Neural progenitor cell (in vitro differentiated cells): ENCODE data around the gene RADIL. TPM values are rescaled to one million over a fixed set of nuclear protein-coding genes. Genes with fewer than 3 reads are reported as not detected.

Experiments used
- DNase-seq: peaks from one replicate; pipeline ENCODE4 v3.0.0-alpha.2; 2016; ENCODE audit warnings: low spot score
- H2AFZ ChIP-seq: fragments of 200-600 bp; sonication (generic); replicated peaks from 2 replicates; pipeline ENCODE4 v1.6.1; 2016; ENCODE audit warnings: antibody characterized with exemption
- H3F3A ChIP-seq: fragments of 200-600 bp; sonication (generic); 2 replicates; pipeline ENCODE4 v1.6.1; 2016; ENCODE audit warnings: antibody characterized with exemption, low read depth
- H3K27ac ChIP-seq: fragments of 200-600 bp; sonication (generic); 2 replicates; pipeline ENCODE4 v1.5.1; 2016; ENCODE audit warnings: mild to moderate bottlenecking
- H3K27me3 ChIP-seq: fragments of 200-600 bp; sonication (generic); 2 replicates; pipeline ENCODE4 v1.6.1; 2016; ENCODE audit warnings: mild to moderate bottlenecking, moderate library complexity
- H3K36me3 ChIP-seq: fragments of 200-600 bp; sonication (generic); 2 replicates; pipeline ENCODE4 v1.5.1; 2016
- H3K4me1 ChIP-seq: fragments of 200-600 bp; sonication (generic); 2 replicates; pipeline ENCODE4 v1.6.1; 2016; ENCODE audit warnings: mixed run types
- H3K4me2 ChIP-seq: fragments of 200-600 bp; sonication (generic); 2 replicates; pipeline ENCODE4 v1.6.1; 2016
- H3K4me3 ChIP-seq: fragments of 200-600 bp; sonication (generic); 2 replicates; pipeline ENCODE4 v1.5.1; 2016
- H3K79me2 ChIP-seq: fragments of 200-600 bp; sonication (generic); 2 replicates; pipeline ENCODE4 v1.6.1; 2016; ENCODE audit warnings: low read depth
- H3K9ac ChIP-seq: fragments of 200-600 bp; sonication (generic); 2 replicates; pipeline ENCODE4 v1.6.1; 2016
- H3K9me3 ChIP-seq: fragments of 200-600 bp; sonication (generic); 2 replicates; pipeline ENCODE4 v1.5.1; 2016; ENCODE audit warnings: low read depth
- H4K20me1 ChIP-seq: fragments of 200-600 bp; sonication (generic); 2 replicates; pipeline ENCODE4 v1.6.1; 2016; ENCODE audit warnings: low read depth
- H3K27ac Mint-ChIP-seq: 3 replicates; pipeline ENCODE4 v1.8.0; 2021; ENCODE audit warnings: mixed read lengths
- H3K27me3 Mint-ChIP-seq: 2 replicates; pipeline ENCODE4 v1.8.0; 2022; ENCODE audit warnings: low read depth, mild to moderate bottlenecking, inconsistent platforms, moderate library complexity, mixed read lengths; ENCODE audit not compliant: insufficient read depth
- H3K36me3 Mint-ChIP-seq: 3 replicates; pipeline ENCODE4 v1.8.0; 2021; ENCODE audit warnings: mixed read lengths
- H3K4me1 Mint-ChIP-seq: 3 replicates; pipeline ENCODE4 v1.8.0; 2021; ENCODE audit warnings: mixed read lengths
- H3K4me3 Mint-ChIP-seq: 3 replicates; pipeline ENCODE4 v1.8.0; 2021; ENCODE audit warnings: mild to moderate bottlenecking, moderate library complexity, mixed read lengths
- H3K9me3 Mint-ChIP-seq: 3 replicates; pipeline ENCODE4 v1.8.0; 2020; ENCODE audit warnings: mixed read lengths
- EZH2 ChIP-seq: fragments of 200-600 bp; sonication (generic); IDR thresholded peaks from 2 replicates; pipeline ENCODE4 v1.6.1; 2017; ENCODE audit warnings: antibody characterized with exemption, mild to moderate bottlenecking, moderate library complexity
- EZH2phosphoT487 ChIP-seq: fragments of 200-600 bp; sonication (generic); IDR thresholded peaks from 2 replicates; pipeline ENCODE4 v1.6.1; 2017; ENCODE audit warnings: antibody characterized with exemption
- total RNA-seq: library from RNA; depleted of rRNA; stranded (reverse); fragments of >200 nt; gene quantifications from 2 replicates; pipeline ENCODE4 v1.2.3, GENCODE V29; 2015; ENCODE audit warnings: low replicate concordance
- TF ChIP-seq, protein P1 (sequence below): fragments of 200-600 bp; sonication (generic); IDR thresholded peaks from 2 replicates; pipeline ENCODE4 v1.5.1; 2017; ENCODE audit warnings: antibody characterized with exemption, mild to moderate bottlenecking

Gene RADIL
- total RNA-seq, 1 donor from 2014 or later, result 3.1 TPM

DNA sequence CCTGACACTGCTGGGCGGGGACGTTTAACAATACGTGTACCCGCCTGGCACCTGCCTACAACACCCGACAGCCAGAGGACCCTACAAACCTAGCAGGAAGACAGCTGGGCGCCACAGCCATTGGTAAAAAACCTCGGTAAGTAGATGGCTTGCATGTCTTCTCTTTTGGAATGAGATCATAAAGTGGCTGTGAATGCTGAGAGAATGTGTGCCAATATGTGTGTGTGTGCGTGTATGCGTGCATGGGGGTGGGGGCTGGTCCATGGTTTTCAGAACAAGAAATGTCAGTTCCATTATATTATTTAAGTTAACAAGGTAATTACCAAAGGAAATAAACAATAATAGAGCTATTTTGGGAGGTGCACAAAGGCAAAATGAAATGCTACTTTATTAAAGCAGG lies 60.8 kb downstream of the RADIL start:
- Histone ChIP-seq H3K36me3 (no peaks in the 10 kb centered on the region), H4K20me1 (no peaks in the 10 kb centered on the region), H3K9ac (no peak overlapping the region), H3K4me2 (no peak overlapping the region), H2AFZ (no peak overlapping the region), H3K4me1 (no peaks in the 10 kb centered on the region), H3K27me3 (no peaks in the 10 kb centered on the region), H3K79me2 (no peaks in the 10 kb centered on the region), H3K4me3 (no peak overlapping the region), H3K27ac (no peak overlapping the region), H3K9me3 (no peaks in the 10 kb centered on the region), H3F3A (no peaks in the 10 kb centered on the region)
- Mint-ChIP-seq H3K9me3 (no peaks in the 10 kb centered on the region), H3K27me3 (peaks cover 2% of the 10 kb centered on the region), H3K4me1 (peaks cover 3% of the 10 kb centered on the region), H3K4me3 (no peak overlapping the region), H3K27ac (no peak overlapping the region), H3K36me3 (no peaks in the 10 kb centered on the region)
- no peak for DNase-seq
- no peak for TF ChIP-seq EZH2
- TF ChIP-seq, protein P1, sequence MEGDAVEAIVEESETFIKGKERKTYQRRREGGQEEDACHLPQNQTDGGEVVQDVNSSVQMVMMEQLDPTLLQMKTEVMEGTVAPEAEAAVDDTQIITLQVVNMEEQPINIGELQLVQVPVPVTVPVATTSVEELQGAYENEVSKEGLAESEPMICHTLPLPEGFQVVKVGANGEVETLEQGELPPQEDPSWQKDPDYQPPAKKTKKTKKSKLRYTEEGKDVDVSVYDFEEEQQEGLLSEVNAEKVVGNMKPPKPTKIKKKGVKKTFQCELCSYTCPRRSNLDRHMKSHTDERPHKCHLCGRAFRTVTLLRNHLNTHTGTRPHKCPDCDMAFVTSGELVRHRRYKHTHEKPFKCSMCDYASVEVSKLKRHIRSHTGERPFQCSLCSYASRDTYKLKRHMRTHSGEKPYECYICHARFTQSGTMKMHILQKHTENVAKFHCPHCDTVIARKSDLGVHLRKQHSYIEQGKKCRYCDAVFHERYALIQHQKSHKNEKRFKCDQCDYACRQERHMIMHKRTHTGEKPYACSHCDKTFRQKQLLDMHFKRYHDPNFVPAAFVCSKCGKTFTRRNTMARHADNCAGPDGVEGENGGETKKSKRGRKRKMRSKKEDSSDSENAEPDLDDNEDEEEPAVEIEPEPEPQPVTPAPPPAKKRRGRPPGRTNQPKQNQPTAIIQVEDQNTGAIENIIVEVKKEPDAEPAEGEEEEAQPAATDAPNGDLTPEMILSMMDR, result no peak

- TF ChIP-seq, protein P1, result no peak
- no peak for TF ChIP-seq EZH2
- no peak for TF ChIP-seq EZH2phosphoT487
- Histone ChIP-seq H3K4me1 (no peaks in the 10 kb centered on the region), H2AFZ (no peak overlapping the region), H3K4me3 (no peak overlapping the region), H3K79me2 (no peaks in the 10 kb centered on the region), H3K9ac (no peak overlapping the region), H3K27ac (no peak overlapping the region), H3K27me3 (no peaks in the 10 kb centered on the region), H3K4me2 (no peak overlapping the region), H3K9me3 (no peaks in the 10 kb centered on the region), H3F3A (no peaks in the 10 kb centered on the region), H4K20me1 (no peaks in the 10 kb centered on the region), H3K36me3 (no peaks in the 10 kb centered on the region)
- H3K4me1 Mint-ChIP-seq, result peaks cover 3% of the 10 kb centered on the region
- H3K36me3 Mint-ChIP-seq, result no peaks in the 10 kb centered on the region
- no peaks in the 10 kb centered on the region for H3K9me3 Mint-ChIP-seq
- H3K27me3 Mint-ChIP-seq, result peaks cover 2% of the 10 kb centered on the region
- H3K4me3 Mint-ChIP-seq, result no peak overlapping the region
- no peak overlapping the region for H3K27ac Mint-ChIP-seq
- no peak for DNase-seq
Measured at GRCh38 chr7:4820967-4821471, 62.5 kb downstream of the RADIL start.

- Mint-ChIP-seq H3K4me3 (no peak overlapping the region), H3K27ac (no peak overlapping the region), H3K9me3 (no peaks in the 10 kb centered on the region), H3K36me3 (no peaks in the 10 kb centered on the region), H3K27me3 (peaks cover 2% of the 10 kb centered on the region), H3K4me1 (peaks cover 3% of the 10 kb centered on the region)
- no peak overlapping the region for H3K9ac ChIP-seq
- no peaks in the 10 kb centered on the region for H4K20me1 ChIP-seq
- no peak overlapping the region for H3K4me3 ChIP-seq
- no peaks in the 10 kb centered on the region for H3K27me3 ChIP-seq
- no peaks in the 10 kb centered on the region for H3K36me3 ChIP-seq
- H3K27ac ChIP-seq, result no peak overlapping the region
- no peaks in the 10 kb centered on the region for H3K9me3 ChIP-seq
- TF ChIP-seq EZH2phosphoT487 (no peak), EZH2 (no peak)
- TF ChIP-seq, protein P1, result no peak
- H3K4me2 ChIP-seq, result no peak overlapping the region
- H3K4me1 ChIP-seq, result no peaks in the 10 kb centered on the region
- no peak overlapping the region for H2AFZ ChIP-seq
- H3K79me2 ChIP-seq, result no peaks in the 10 kb centered on the region
- no peaks in the 10 kb centered on the region for H3F3A ChIP-seq
- no peak for DNase-seq
Measured at GRCh38 chr7:4820405-4820966, 63.0 kb downstream of the RADIL start.
